Islet precursor cell (in vitro differentiated cells): Measurements from ENCODE around the gene BHLHA9.
"Not testable (repeated sequence)": the region's sequence is repeated elsewhere in the genome, so short reads cannot be mapped to it uniquely, and the experiment has no call there.

Experiments used
- DNase-seq: peaks from one replicate; pipeline ENCODE4 v3.0.0-alpha.2; 2018

BHLHA9 gene

DNA sequence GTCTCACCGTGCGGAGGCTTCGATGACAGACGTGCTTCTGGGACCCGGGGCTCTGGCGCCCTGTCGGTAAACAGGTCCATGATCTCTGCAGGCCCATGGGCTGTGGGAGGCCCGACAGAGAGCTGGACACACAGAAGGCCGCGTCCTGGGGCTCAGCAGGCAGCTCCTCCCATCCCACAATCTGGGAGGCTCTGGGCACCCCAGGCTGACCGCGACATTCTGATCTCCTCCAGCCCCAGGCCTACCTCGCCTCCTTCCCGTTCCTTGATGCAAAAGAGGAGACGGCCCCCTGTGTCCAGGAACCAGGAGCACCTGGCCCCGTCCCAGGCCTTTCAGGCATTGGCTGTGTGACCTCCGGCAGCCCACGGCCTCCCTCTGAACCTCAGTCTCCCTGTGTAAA lies 32.5 kb downstream of the BHLHA9 start:
- no peak for DNase-seq

DNA sequence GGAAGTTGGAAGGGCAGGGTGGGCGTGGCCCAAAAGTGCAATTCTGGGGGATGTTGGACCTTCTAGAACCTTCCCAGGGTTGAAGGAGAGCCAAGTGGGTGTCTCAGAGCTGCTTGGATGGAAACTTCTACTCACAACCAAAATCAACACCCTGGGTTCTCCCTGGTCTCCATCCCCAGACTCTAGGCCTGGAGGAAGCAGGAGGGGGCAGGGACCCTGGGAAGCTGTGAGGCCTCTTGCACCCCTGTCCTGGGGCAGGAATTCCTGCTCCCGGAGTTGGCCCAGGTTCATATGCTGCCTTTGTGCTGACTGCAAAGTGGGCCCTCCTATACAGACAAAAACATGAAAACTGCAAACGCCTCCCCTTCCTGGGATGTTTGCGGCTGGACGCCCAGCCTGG lies 34.3 kb downstream of the BHLHA9 start:
- DNase-seq = no peak

DNA sequence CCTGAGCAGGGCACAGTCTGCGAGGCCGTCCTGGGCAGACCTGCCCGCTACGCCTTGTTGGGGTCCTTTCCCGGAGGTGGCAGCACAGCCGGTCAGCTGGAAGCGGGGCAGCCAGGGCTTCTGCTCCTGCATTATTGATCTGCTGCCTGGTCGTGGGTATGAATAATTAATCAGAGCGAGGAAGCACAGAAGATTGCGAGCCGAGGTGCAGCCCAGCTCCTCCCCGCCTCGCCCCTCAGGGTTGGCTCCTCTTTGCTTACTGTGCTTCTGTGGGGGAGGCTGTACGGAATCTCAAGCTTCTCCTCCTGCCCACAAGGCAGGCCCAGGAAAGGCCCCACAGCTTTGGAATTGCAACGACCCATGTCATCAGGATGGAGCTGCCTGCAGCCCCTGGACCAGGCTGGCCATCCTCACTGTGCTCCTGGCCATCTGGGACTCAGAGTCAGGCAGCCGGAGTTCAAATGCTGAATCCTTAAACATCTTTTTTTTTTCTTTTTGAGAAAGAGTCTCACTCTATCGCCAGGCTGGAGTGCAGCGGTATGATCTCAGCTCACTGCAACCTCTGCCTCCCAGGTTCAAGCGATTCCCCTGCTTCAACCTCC lies 34.8 kb downstream of the BHLHA9 start:
- no peak for DNase-seq

DNA sequence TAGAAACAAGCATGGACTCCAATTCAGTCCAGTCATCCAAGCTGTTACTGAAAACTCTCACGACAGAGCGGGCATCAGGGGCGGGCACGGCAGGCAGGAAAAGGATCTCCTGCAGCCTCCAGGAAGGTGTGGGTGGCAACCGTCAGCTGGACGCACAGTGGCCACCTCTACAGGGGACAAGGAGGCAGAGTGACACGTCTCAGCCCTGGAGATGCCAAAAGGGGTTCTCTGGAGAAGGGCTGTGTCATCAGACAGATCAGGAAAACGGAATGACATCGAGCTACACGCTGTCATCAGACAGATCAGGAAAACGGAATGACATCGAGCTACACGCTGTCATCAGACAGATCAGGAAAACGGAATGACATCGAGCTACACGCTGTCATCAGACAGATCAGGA lies 37.6 kb downstream of the BHLHA9 start:
- DNase-seq = not testable (repeated sequence)

DNA sequence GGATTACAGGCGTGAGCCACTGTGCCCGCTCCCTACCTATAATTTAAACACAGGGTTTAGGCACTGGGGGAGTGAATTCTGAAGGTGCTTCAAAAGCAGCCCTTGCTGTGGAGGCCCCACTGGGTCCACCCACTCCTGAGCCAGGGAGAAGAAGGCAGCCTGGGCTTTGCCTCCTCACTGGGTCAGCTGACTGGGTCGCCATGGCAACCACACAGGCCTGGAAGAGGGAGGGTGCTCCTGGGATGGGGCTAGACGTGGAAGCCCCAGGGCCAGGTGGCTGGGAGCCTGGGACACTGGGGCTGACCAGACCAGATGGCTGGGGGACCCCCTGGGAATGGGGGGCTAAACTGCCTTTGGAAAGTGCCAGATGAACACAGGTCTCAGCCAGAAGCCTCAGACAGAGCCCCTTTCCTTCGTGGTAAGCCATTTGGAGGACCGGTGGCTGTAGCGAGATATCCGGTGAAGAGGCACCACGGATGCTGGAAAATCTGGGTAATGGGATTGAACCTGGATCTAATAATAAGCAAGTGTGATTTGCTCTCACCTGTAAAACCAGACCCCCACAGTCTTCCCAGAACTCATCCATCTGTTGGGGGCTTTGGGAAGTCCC lies 42.1 kb downstream of the BHLHA9 start:
- peak; percentile 92 for DNase-seq

DNA sequence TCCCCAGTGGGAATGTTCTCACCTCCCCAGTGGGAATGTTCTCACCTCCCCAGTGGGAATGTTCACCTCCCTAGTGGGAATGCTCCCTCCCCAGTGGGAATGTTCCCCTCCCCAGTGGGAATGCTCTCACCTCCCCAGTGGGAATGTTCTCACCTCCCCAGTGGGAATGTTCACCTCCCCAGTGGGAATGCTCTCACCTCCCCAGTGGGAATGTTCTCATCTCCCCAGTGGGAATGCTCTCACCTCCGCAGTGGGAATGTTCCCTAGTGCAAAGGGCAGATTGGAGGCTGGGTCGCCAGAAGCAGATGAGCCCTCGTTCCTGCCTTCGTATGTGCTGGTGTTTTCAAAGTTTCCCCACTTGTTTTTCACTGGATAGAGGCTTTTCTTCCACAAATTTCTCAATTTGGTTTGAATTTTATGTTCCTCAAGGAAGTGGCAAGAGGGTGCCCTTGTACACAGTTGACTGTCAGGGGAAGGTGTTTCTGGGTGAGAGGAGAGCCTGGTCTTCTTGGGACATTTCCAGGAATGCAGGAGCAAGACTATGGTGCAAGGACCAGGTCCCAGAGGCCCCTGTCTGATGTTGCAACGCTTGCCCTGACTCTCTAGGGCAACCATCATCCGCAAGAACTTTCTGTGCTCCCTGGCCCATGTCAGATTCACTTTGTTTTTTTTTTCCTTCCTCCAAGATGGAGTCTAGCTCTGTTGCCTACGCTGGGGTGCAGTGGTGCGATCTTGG lies 43.2 kb downstream of the BHLHA9 start:
- DNase-seq = no peak

DNA sequence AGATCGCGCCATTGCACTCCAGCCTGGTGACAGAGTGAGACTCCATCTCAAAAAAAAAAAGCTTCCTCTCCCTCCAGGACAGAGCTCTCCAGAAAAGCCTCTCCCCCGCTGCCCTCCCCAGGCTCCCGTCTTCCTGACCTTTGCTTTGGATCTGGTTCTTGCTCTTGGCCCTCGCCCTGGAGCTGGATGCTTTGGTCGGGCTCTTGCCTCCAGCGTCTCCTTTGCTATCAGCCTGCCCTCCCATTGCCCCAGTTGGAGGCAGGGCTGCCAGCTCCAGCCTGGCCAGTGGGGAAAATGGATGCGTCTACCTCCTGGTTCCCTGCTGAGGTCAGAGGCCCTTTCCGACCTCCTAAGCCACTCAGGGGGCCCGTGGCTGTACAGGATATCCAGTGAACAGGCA lies 45.2 kb downstream of the BHLHA9 start:
- DNase-seq = no peak

DNA sequence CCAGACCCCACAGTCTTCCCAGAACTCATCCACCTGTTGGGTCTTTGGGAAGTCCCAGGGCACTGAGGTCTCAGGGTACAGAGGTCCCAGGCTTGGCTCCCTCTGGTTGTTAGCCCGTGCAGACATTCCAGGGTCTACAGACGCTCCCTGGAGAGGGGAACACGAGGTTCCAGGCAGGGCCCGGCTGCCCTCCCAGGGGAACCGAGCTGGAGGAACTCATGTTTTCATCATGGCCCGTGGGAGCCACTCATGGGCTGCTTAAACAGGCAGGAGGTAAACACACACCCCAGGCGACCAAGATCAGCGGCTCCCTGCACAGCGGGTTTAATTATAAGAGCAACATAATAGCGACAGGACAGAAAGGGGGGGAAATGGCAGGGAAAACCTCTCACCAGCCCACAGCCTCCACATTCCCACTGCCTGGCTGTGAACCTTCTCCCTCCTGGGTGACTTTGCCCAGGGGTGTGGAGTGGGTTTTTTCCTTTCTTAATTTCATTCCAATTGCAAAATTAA lies 45.7 kb downstream of the BHLHA9 start:
- no peak for DNase-seq
